HAP-1 (cell line): ENCODE data around the gene CISD3.
A peak's percentile ranks its signal among the peaks of the same experiment; 100 is the strongest.

Experiments used
- DNase-seq, 2 experiments: peaks; one replicate each; pipeline ENCODE4 v3.0.0-alpha.2; 2016 to 2020; ENCODE audit warnings: low spot score in 2 of 2
- H3K27me3 ChIP-seq: fragments of 250-450 bp; sonication (Bioruptor Pico); 2 replicates; pipeline ENCODE4 v1.5.1; 2020; ENCODE audit warnings: low read depth, mild to moderate bottlenecking, moderate library complexity
- H3K36me3 ChIP-seq: fragments of 250-450 bp; sonication (Bioruptor Pico); replicated peaks from 2 replicates; pipeline ENCODE4 v1.5.1; 2020; ENCODE audit warnings: mild to moderate bottlenecking
- H3K4me1 ChIP-seq: fragments of 250-450 bp; sonication (Bioruptor Pico); 2 replicates; pipeline ENCODE4 v1.5.1; 2020; ENCODE audit warnings: mild to moderate bottlenecking
- H3K4me3 ChIP-seq: fragments of 250-450 bp; sonication (Bioruptor Pico); 2 replicates; pipeline ENCODE4 v1.5.1; 2020; ENCODE audit warnings: mild to moderate bottlenecking, moderate library complexity
- H3K9me3 ChIP-seq: fragments of 250-450 bp; sonication (Bioruptor Pico); 2 replicates; pipeline ENCODE4 v1.5.1; 2020; ENCODE audit warnings: mild to moderate bottlenecking, moderate library complexity
- in situ Hi-C: fragments of 300-500 bp; cut with MboI; formaldehyde crosslinking; loops from 3 replicates; pipeline ENCODE4 v1.14.3; 2020; ENCODE audit warnings: low sequenced_read_pairs, inconsistent platforms, mixed read lengths

The CISD3 gene

GRCh38 chr17:38729886-38730525 is at the start of gene CISD3:
Gene CISD3 (plus strand): TSS chr17:38730341. CDS start chr17:38730359, 18 bp downstream.
- Histone ChIP-seq H3K4me3 (peak within 1 kb of the TSS; percentile 71), H3K9me3 (0 out of 2 replicates have a peak, but pooled peaks cover 2% of the 10 kb centered on the region), H3K4me1 (peaks cover 7% of the 10 kb centered on the region), H3K27me3 (no peaks in the 10 kb centered on the region), H3K36me3 (peaks cover 47% of the 10 kb centered on the region)
- in situ Hi-C loops = loop anchor here (5.0 kb wide), 1 partner anchor 53 kb away; no protein-coding TSS in a partner anchor
- DNase-seq = peak; percentile 86 to 89

- no peaks in the 10 kb centered on the region for H3K36me3 ChIP-seq
- in situ Hi-C loops = no loop called here
- no peak overlapping the region for H3K4me3 ChIP-seq
- DNase-seq = no peak
- H3K4me1 ChIP-seq = peaks cover 2% of the 10 kb centered on the region; the same call in 1 of the 2 replicates
- H3K27me3 ChIP-seq = no peaks in the 10 kb centered on the region
- H3K9me3 ChIP-seq = no peaks in the 10 kb centered on the region
Observed at GRCh38 chr17:38681096-38681495, 49.0 kb upstream of the CISD3 start.

- in situ Hi-C loops = no loop called here
- H3K4me3 ChIP-seq = no peak overlapping the region
Observed at GRCh38 chr17:38685491-38685890, 44.6 kb upstream of the CISD3 start.

GRCh38 chr17:38687286-38687685 is 42.9 kb upstream of the CISD3 start:
- no peaks in the 10 kb centered on the region for H3K36me3 ChIP-seq
- H3K4me1 ChIP-seq = no peaks in the 10 kb centered on the region
- DNase-seq = no peak
- in situ Hi-C loops = no loop called here
- H3K9me3 ChIP-seq = no peaks in the 10 kb centered on the region
- no peak overlapping the region for H3K4me3 ChIP-seq
- H3K27me3 ChIP-seq = no peaks in the 10 kb centered on the region

More at GRCh38 chr17:38685491-38685890, 44.6 kb upstream of the CISD3 start:
- H3K27me3 ChIP-seq = no peaks in the 10 kb centered on the region
- H3K4me1 ChIP-seq = no peaks in the 10 kb centered on the region
- H3K36me3 ChIP-seq = no peaks in the 10 kb centered on the region
- no peaks in the 10 kb centered on the region for H3K9me3 ChIP-seq
- DNase-seq = no peak

GRCh38 chr17:38690386-38690785 is 39.8 kb upstream of the CISD3 start:
- no peak for DNase-seq
- no peaks in the 10 kb centered on the region for H3K36me3 ChIP-seq
- no peaks in the 10 kb centered on the region for H3K9me3 ChIP-seq
- H3K4me3 ChIP-seq = no peak overlapping the region
- no peaks in the 10 kb centered on the region for H3K4me1 ChIP-seq
- no peaks in the 10 kb centered on the region for H3K27me3 ChIP-seq
- in situ Hi-C loops = no loop called here

- no peak for DNase-seq
Observed at GRCh38 chr17:38691154-38691553, 39.0 kb upstream of the CISD3 start.

GRCh38 chr17:38693700-38694329 is 36.3 kb upstream of the CISD3 start:
- no peaks in the 10 kb centered on the region for H3K36me3 ChIP-seq
- no peaks in the 10 kb centered on the region for H3K9me3 ChIP-seq
- DNase-seq = no peak
- H3K27me3 ChIP-seq = no peaks in the 10 kb centered on the region
- H3K4me3 ChIP-seq = no peak overlapping the region
- in situ Hi-C loops = no loop called here
- H3K4me1 ChIP-seq = no peaks in the 10 kb centered on the region

More at GRCh38 chr17:38691154-38691553, 39.0 kb upstream of the CISD3 start:
- Histone ChIP-seq H3K9me3 (no peaks in the 10 kb centered on the region), H3K27me3 (no peaks in the 10 kb centered on the region), H3K4me3 (no peak overlapping the region), H3K36me3 (no peaks in the 10 kb centered on the region), H3K4me1 (no peaks in the 10 kb centered on the region)
- in situ Hi-C loops = no loop called here

GRCh38 chr17:38697061-38697820 is 32.9 kb upstream of the CISD3 start:
- Histone ChIP-seq H3K27me3 (no peaks in the 10 kb centered on the region), H3K36me3 (no peaks in the 10 kb centered on the region), H3K4me1 (no peaks in the 10 kb centered on the region), H3K9me3 (no peaks in the 10 kb centered on the region), H3K4me3 (no peak overlapping the region)
- in situ Hi-C loops = no loop called here
- no peak for DNase-seq

GRCh38 chr17:38698760-38699159 is 31.4 kb upstream of the CISD3 start:
- H3K27me3 ChIP-seq = no peaks in the 10 kb centered on the region
- no peaks in the 10 kb centered on the region for H3K36me3 ChIP-seq
- no peak overlapping the region for H3K4me3 ChIP-seq
- DNase-seq = no peak
- in situ Hi-C loops = no loop called here
- peaks cover 3% of the 10 kb centered on the region; the same call in 1 of the 2 replicates for H3K4me1 ChIP-seq
- no peaks in the 10 kb centered on the region for H3K9me3 ChIP-seq

GRCh38 chr17:38701504-38702165 is 28.5 kb upstream of the CISD3 start:
- Histone ChIP-seq H3K4me1 (peaks cover 3% of the 10 kb centered on the region), H3K4me3 (peak overlapping the region; percentile 81), H3K36me3 (no peaks in the 10 kb centered on the region; the same call in 1 of the 2 replicates), H3K9me3 (no peaks in the 10 kb centered on the region), H3K27me3 (no peaks in the 10 kb centered on the region)
- DNase-seq = peak in 1 of 2 experiments; percentile 54
- in situ Hi-C loops = no loop called here

- DNase-seq = peak; percentile 86 to 93
- H3K27me3 ChIP-seq = no peaks in the 10 kb centered on the region
Observed at GRCh38 chr17:38702166-38702915, 27.8 kb upstream of the CISD3 start.

GRCh38 chr17:38702916-38703741 is 27.0 kb upstream of the CISD3 start:
- no peaks in the 10 kb centered on the region for H3K27me3 ChIP-seq
- no peaks in the 10 kb centered on the region for H3K9me3 ChIP-seq
- H3K36me3 ChIP-seq = no peaks in the 10 kb centered on the region; the same call in none of the 2 replicates
- peak in 1 of 2 experiments; percentile 51 for DNase-seq
- peak overlapping the region; percentile 81 for H3K4me3 ChIP-seq
- peaks cover 3% of the 10 kb centered on the region for H3K4me1 ChIP-seq
- in situ Hi-C loops = no loop called here

More at GRCh38 chr17:38702166-38702915, 27.8 kb upstream of the CISD3 start:
- no peaks in the 10 kb centered on the region; the same call in 1 of the 2 replicates for H3K36me3 ChIP-seq
- in situ Hi-C loops = no loop called here
- H3K4me1 ChIP-seq = peaks cover 3% of the 10 kb centered on the region
- H3K9me3 ChIP-seq = no peaks in the 10 kb centered on the region
- H3K4me3 ChIP-seq = peak overlapping the region; percentile 81
